GM12874 (cell line): ENCODE data around the gene ELFN2.

ENCODE experiments used
- TF ChIP-seq, protein P1 (sequence below): IDR thresholded peaks from 2 replicates; pipeline ENCODE4 v1.5.1; 2011; ENCODE audit warnings: low read depth, mild to moderate bottlenecking, control low read depth, low read length, moderate library complexity; ENCODE audit not compliant: insufficient read depth

The ELFN2 gene

GRCh38 chr22:37411655-37412054 is 15.6 kb downstream of the ELFN2 start:
- TF ChIP-seq, protein P1, sequence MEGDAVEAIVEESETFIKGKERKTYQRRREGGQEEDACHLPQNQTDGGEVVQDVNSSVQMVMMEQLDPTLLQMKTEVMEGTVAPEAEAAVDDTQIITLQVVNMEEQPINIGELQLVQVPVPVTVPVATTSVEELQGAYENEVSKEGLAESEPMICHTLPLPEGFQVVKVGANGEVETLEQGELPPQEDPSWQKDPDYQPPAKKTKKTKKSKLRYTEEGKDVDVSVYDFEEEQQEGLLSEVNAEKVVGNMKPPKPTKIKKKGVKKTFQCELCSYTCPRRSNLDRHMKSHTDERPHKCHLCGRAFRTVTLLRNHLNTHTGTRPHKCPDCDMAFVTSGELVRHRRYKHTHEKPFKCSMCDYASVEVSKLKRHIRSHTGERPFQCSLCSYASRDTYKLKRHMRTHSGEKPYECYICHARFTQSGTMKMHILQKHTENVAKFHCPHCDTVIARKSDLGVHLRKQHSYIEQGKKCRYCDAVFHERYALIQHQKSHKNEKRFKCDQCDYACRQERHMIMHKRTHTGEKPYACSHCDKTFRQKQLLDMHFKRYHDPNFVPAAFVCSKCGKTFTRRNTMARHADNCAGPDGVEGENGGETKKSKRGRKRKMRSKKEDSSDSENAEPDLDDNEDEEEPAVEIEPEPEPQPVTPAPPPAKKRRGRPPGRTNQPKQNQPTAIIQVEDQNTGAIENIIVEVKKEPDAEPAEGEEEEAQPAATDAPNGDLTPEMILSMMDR = no peak

DNA sequence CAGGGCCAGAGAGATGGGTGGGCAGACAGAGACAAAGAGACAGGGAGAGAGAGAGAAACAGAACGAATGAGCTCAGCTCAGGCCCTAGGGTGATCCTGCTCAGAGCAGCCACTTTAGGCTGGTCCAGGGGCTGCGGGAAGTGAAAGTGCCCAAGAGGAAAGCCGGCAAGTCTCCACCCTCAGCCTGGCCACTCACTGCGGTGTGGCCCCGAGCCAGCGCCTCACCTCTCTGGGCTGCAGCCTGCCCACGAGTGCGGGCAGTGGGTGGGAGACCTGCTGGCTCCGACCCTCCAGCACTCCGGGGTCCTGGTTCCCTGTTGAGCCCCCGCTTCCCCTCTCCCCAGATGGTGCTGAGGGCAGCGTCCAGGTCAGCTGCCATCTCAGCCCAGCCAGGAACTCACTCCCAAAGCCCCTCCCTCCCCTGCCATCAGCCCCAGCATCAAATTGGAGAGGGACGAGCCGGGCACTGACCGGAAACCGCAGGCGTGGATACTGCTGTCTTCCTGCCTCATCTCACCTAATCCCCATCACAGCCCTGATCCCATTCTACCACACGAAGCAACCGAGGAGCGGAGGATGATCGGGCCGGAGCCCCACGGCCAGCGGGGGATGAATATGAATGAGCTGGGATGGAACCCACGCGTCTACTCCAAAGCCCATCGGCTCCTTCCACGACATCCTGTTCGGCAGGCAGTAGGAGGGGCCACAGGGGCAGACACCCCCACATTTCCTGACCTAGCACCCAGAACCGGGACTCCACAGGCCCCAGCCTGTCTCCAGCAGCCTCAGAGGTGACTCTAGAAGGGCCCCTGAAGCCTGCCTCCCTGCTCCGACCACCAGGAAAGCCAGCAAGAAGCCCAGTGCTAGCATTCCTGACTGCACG is 16.9 kb downstream of the ELFN2 start:
- TF ChIP-seq, protein P1 = no peak

GRCh38 chr22:37409459-37410050 is 17.7 kb downstream of the ELFN2 start:
- TF ChIP-seq, protein P1 = no peak

DNA sequence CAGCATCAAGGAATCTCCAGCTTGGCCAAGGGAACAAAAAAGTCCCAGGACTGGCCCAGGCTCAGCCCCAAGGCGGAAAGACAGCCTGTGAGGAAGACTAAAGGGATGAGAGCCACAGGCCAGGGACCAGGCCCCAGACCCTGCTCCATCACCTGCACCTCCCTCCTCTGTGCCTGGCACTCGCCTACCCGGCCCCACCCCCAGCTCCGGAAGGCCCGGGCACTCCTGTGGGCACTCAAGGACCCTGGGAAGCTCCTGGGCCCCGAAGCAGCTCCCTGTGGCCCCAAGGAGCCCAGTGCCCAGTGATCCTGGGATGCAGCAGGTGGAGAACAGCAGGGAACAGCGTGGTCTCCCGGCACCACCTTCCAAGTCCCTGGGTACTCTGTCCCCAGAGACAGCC is 18.2 kb downstream of the ELFN2 start:
- TF ChIP-seq, protein P1 = no peak

GRCh38 chr22:37407856-37408255 is 19.4 kb downstream of the ELFN2 start:
- TF ChIP-seq, protein P1 = no peak

DNA sequence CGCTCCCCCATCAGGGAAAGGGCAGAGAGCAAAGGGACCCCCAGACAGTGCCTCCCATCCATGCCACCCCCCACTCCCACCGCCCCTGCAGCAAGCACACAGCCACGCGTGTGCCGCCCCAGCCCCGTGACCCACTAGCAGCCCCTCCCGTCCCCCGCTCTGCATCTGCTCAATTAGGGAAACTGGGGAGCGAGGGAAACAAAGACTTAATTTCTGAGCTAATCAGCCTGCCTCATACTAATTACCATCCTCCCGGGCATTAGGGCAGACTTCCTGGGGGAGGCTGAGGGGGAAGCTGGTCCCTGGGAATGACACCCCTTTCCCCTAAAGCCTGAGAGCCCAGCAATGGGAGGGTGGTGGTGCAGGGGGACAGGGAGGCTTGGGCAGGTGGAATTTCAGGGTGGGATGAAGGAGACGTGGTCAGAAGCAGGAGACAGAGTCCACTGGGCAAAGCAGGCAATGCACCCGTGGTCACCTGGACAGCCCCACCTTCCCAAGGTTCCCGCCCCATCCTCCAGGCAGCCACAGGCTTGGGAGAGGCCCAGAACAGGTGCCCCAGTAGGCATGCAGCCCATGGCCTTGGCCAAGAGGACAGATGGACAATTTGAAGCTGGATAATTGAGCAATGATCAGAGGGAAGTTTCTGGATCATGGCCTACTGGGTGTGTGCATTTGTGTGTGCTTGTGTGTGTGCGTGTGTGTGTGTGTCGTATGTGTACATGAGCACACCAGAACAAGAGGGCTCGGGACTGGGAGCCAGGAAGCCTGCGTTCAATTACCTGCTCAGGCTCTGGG is 20.6 kb downstream of the ELFN2 start:
- TF ChIP-seq, protein P1 = no peak

GRCh38 chr22:37404091-37404490 is 23.2 kb downstream of the ELFN2 start:
- TF ChIP-seq, protein P1 = no peak
